Keratinocyte (primary cell): ENCODE data around the gene PDE4A. TPM values are rescaled to one million over a fixed set of nuclear protein-coding genes. Genes with fewer than 3 reads are reported as not detected.
"Not testable (repeated sequence)": the region's sequence is repeated elsewhere in the genome, so short reads cannot be mapped to it uniquely, and the experiment has no call there.

Experiments used
- DNase-seq: peaks from one replicate; pipeline ENCODE4 v3.0.0-alpha.2; 2011; ENCODE audit warnings: low read depth, missing footprints, low spot score
- FAIRE-seq: peaks from 2 replicates; lab custom pipeline; 2011; peaks lifted over from hg19 to GRCh38; lab: Jason Lieb, UNC
- H2AFZ ChIP-seq: 2 replicates; pipeline ENCODE4 v1.6.0; 2012; ENCODE audit warnings: low read length, control low read depth, inconsistent platforms; ENCODE audit not compliant: control insufficient read depth
- H3K27ac ChIP-seq: 2 replicates; pipeline ENCODE4 v1.5.1; 2011; ENCODE audit warnings: low read length; ENCODE audit not compliant: control insufficient read depth, insufficient read depth
- H3K27me3 ChIP-seq: 3 replicates; pipeline ENCODE4 v1.6.0; 2011; ENCODE audit warnings: low read length; ENCODE audit not compliant: control insufficient read depth, insufficient read depth; ENCODE audit errors: extremely low read depth
- H3K36me3 ChIP-seq, 2 experiments: 2 replicates in 1 of 2; 3 replicates in 1 of 2; pipeline ENCODE4 v1.5.1; 2011; ENCODE audit warnings: low read length in 2 of 2, mild to moderate bottlenecking in 1 of 2; ENCODE audit not compliant: control insufficient read depth in 2 of 2, insufficient read depth in 2 of 2; ENCODE audit errors: extremely low read depth in 1 of 2
- H3K4me1 ChIP-seq: 3 replicates; pipeline ENCODE4 v1.5.1; 2011; ENCODE audit warnings: low read length; ENCODE audit not compliant: control insufficient read depth, insufficient read depth; ENCODE audit errors: extremely low read depth
- H3K4me2 ChIP-seq: 3 replicates; pipeline ENCODE4 v1.6.0; 2011; ENCODE audit warnings: low read depth, low read length; ENCODE audit not compliant: control insufficient read depth, insufficient read depth; ENCODE audit errors: extremely low read depth
- H3K4me3 ChIP-seq, 3 experiments: fragments of 200-600 bp in 1 of 3; sonication (generic) in 1 of 3; 2 replicates in 2 of 3; 3 replicates in 1 of 3; pipeline ENCODE4 v1.5.1; 2011 to 2016; ENCODE audit warnings: low read length in 3 of 3, mild to moderate bottlenecking in 3 of 3, control low read depth in 2 of 3, inconsistent platforms in 1 of 3, low read depth in 1 of 3, mixed read lengths in 1 of 3, mixed run types in 1 of 3, moderate library complexity in 1 of 3; ENCODE audit not compliant: control insufficient read depth in 2 of 3, insufficient read depth in 2 of 3; ENCODE audit errors: extremely low read depth in 1 of 3
- H3K79me2 ChIP-seq: 2 replicates; pipeline ENCODE4 v1.6.0; 2012; ENCODE audit warnings: low read length; ENCODE audit not compliant: control insufficient read depth, insufficient read depth
- H3K9ac ChIP-seq: 3 replicates; pipeline ENCODE4 v1.6.0; 2011; ENCODE audit warnings: low read length; ENCODE audit not compliant: control insufficient read depth, insufficient read depth; ENCODE audit errors: extremely low read depth
- H3K9me1 ChIP-seq: 3 replicates; pipeline ENCODE4 v1.6.0; 2011; ENCODE audit warnings: low read length; ENCODE audit not compliant: control insufficient read depth, insufficient read depth; ENCODE audit errors: extremely low read depth
- H3K9me3 ChIP-seq: 2 replicates; pipeline ENCODE4 v1.5.1; 2012; ENCODE audit warnings: low read depth, low read length; ENCODE audit not compliant: control insufficient read depth
- H4K20me1 ChIP-seq: 3 replicates; pipeline ENCODE4 v1.6.0; 2011; ENCODE audit warnings: low read length; ENCODE audit not compliant: control insufficient read depth, insufficient read depth; ENCODE audit errors: extremely low read depth
- CTCF ChIP-seq, 3 experiments: IDR thresholded peaks in 1 of 3; conservative IDR thresholded peaks in 1 of 3; optimal IDR thresholded peaks in 1 of 3; 2 replicates in 2 of 3; 3 replicates in 1 of 3; pipeline versions ENCODE3 to v1.5.1; 2011; ENCODE audit warnings: low read length in 3 of 3, mild to moderate bottlenecking in 3 of 3, moderate library complexity in 2 of 3, control low read depth in 1 of 3, inconsistent platforms in 1 of 3; ENCODE audit not compliant: insufficient read depth in 2 of 3; ENCODE audit errors: extremely low read depth in 1 of 3
- EZH2 ChIP-seq: IDR thresholded peaks from one replicate; pipeline ENCODE4 v1.6.1; 2012; ENCODE audit warnings: inconsistent platforms, mild to moderate bottlenecking, low read length, moderate library complexity
- dilution Hi-C: fragments of 300-500 bp; cut with MboI; formaldehyde crosslinking; loops from one replicate; pipeline ENCODE4 v1.7.0; 2020; ENCODE audit warnings: low sequenced_read_pairs; ENCODE audit not compliant: extremely low pct_ligation_motif_present
- polyA plus RNA-seq, 5 experiments: library from polyadenylated mRNA; depleted of rRNA in 3 of 5; stranded (reverse) in 3 of 5; stranded (forward) in 1 of 5; unstranded in 1 of 5; fragments of >200 nt; gene quantifications; 1 replicate in 1 of 5; 2 replicates in 3 of 5; 3 replicates in 1 of 5; pipeline versions ENCODE4 v1.2.1 to v1.2.3, GENCODE V29; 2011 to 2012; ENCODE audit warnings: missing spikeins in 2 of 5, low read depth in 1 of 5, low replicate concordance in 1 of 5

PDE4A gene
- polyA plus RNA-seq, 1 donor (not counting 4 experiments of a cell fraction or from before 2014, with no cell fraction given) = 0.09 TPM

DNA sequence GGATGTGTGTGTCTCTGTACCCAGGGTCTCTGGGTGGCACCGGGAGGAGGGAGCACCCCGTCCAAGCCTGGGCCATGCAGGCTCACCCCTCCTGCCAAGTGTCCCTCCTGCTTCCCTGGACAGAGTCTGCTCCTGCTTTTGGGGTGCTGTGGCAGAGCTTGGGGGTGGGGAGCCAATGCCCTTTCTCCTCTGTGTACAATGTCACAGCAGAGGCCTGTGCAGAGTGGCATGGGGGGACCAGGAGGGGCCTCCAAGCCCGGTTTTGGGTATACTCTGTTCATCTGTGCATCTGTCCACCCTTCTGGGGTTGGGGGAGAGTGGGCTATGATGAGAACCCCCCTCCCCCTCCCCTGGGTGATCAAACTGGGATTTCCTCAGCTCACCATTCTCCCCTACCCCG, 33.5 kb downstream of the PDE4A start:
- Histone ChIP-seq H3K36me3 (no peaks in the 10 kb centered on the region), H3K9ac (no peak overlapping the region), H3K9me3 (no peaks in the 10 kb centered on the region), H3K4me3 (no peak overlapping the region), H3K4me1 (no peaks in the 10 kb centered on the region), H2AFZ (no peak overlapping the region), H3K4me2 (no peak overlapping the region), H3K9me1 (no peaks in the 10 kb centered on the region), H3K27ac (no peak overlapping the region), H4K20me1 (no peaks in the 10 kb centered on the region), H3K27me3 (no peaks in the 10 kb centered on the region), H3K79me2 (no peaks in the 10 kb centered on the region)
- FAIRE-seq (no peak), DNase-seq (no peak)
- dilution Hi-C loops = no loop called here
- TF ChIP-seq CTCF (optimal IDR thresholded peaks at IDR 0.05 in 1 of 3, IDR thresholded peaks at IDR 0.05 in 1 of 3, conservative IDR thresholded peaks at IDR 0.05 in 1 of 3; ENCODE audit: extremely low read depth in 1 of 3, insufficient read depth in 2 of 3, low read length in 3 of 3) (no peak), EZH2 (no peak)

GRCh38 chr19:10454267-10454666, 33.9 kb downstream of the PDE4A start:
- Histone ChIP-seq H3K79me2 (no peaks in the 10 kb centered on the region), H4K20me1 (no peaks in the 10 kb centered on the region), H3K4me1 (no peaks in the 10 kb centered on the region), H3K9ac (no peak overlapping the region), H3K27ac (no peak overlapping the region), H3K9me1 (no peaks in the 10 kb centered on the region), H3K36me3 (no peaks in the 10 kb centered on the region), H3K4me3 (no peak overlapping the region), H3K27me3 (no peaks in the 10 kb centered on the region), H3K4me2 (no peak overlapping the region), H3K9me3 (no peaks in the 10 kb centered on the region), H2AFZ (no peak overlapping the region)
- dilution Hi-C loops = no loop called here
- no peak for TF ChIP-seq EZH2
- no peak for TF ChIP-seq CTCF (optimal IDR thresholded peaks at IDR 0.05 in 1 of 3, IDR thresholded peaks at IDR 0.05 in 1 of 3, conservative IDR thresholded peaks at IDR 0.05 in 1 of 3; ENCODE audit: extremely low read depth in 1 of 3, insufficient read depth in 2 of 3, low read length in 3 of 3)
- DNase-seq (no peak), FAIRE-seq (no peak)

- H3K4me1 ChIP-seq, H3K36me3 ChIP-seq, DNase-seq, H3K9ac ChIP-seq, H3K4me2 ChIP-seq, H3K9me1 ChIP-seq, H3K4me3 ChIP-seq, dilution Hi-C loops, H3K27ac ChIP-seq, FAIRE-seq, H3K27me3 ChIP-seq, H3K79me2 ChIP-seq, H2AFZ ChIP-seq, H4K20me1 ChIP-seq, H3K9me3 ChIP-seq: not testable (repeated sequence)
Measured at GRCh38 chr19:10458733-10459132, 38.4 kb downstream of the PDE4A start.
